ENCODE measurements around the gene ZNF536. TPM values are rescaled to one million over a fixed set of nuclear protein-coding genes. Genes with fewer than 3 reads are reported as not detected.

Gene ZNF536
- polyA plus RNA-seq, 1 of the 3 experiments (the other 2 are of a cell fraction) = 0.41 TPM

- Histone ChIP-seq H3K9ac (no peak overlapping the region), H3K9me3 (no peaks in the 10 kb centered on the region), H3K4me1 (ENCODE audit: control insufficient read depth in 1 of 2, insufficient read depth in 2 of 2, low read depth in 1 of 2, low read length in 1 of 2) (peaks cover 0 to 18% of the 10 kb centered on the region in 2 experiments; a peak in 3 of 4 replicates), H3K79me2 (ENCODE audit: insufficient read depth) (no peaks in the 10 kb centered on the region), H3K36me3 (replicated peaks in 1 of 2; ENCODE audit: control insufficient read depth in 1 of 2, insufficient read depth in 2 of 2, low read length in 1 of 2) (no peaks in the 10 kb centered on the region), H3K4me2 (no peak overlapping the region), H3F3A (replicated peaks; ENCODE audit: insufficient read depth) (no peaks in the 10 kb centered on the region), H3K4me3 (ENCODE audit: low read depth in 2 of 2, low read length in 1 of 2) (no peak overlapping the region), H3K27ac (ENCODE audit: low read depth in 2 of 2, low read length in 1 of 2) (no peak overlapping the region), H2AFZ (ENCODE audit: low read depth) (no peak overlapping the region), H4K20me1 (ENCODE audit: insufficient read depth) (no peaks in the 10 kb centered on the region), H3K27me3 (ENCODE audit: insufficient read depth) (no peaks in the 10 kb centered on the region), H3K9me2 (no peaks in the 10 kb centered on the region)
- DNase-seq = no peak
- TF ChIP-seq NRF1 (IDR thresholded peaks at IDR 0.05; ENCODE audit: low read depth, low read length) = no peak
- no peak for TF ChIP-seq EZH2phosphoT487 (IDR thresholded peaks at IDR 0.05; ENCODE audit: borderline replicate concordance, low read depth)
- TF ChIP-seq USF2 (IDR thresholded peaks at IDR 0.05; ENCODE audit: borderline replicate concordance, low read depth, low read length) = no peak
- no peak for TF ChIP-seq JUND (IDR thresholded peaks at IDR 0.05)
- TF ChIP-seq ELF1 (IDR thresholded peaks at IDR 0.05) = no peak
- no peak for TF ChIP-seq ZBTB33 (IDR thresholded peaks at IDR 0.05; ENCODE audit: borderline replicate concordance, low read depth)
- no peak for TF ChIP-seq POLR2AphosphoS5 (IDR thresholded peaks at IDR 0.05; ENCODE audit: low read depth, low read length)
- no peak for TF ChIP-seq SMC3 (IDR thresholded peaks at IDR 0.05; ENCODE audit: low read depth, low read length)
- TF ChIP-seq GATA2 (CRISPR knock-in tag; IDR thresholded peaks at IDR 0.05) = no peak
- TF ChIP-seq RFX5 (IDR thresholded peaks at IDR 0.05; ENCODE audit: low read length) = no peak
- no peak for TF ChIP-seq CHD2 (IDR thresholded peaks at IDR 0.05; ENCODE audit: low read length, partially characterized antibody)
- TF ChIP-seq IRF3 (IDR thresholded peaks at IDR 0.05; ENCODE audit: low read depth, low read length) = no peak
- TF ChIP-seq REST (IDR thresholded peaks at IDR 0.05; ENCODE audit: low read depth, low read length) = no peak
- TF ChIP-seq MAX (IDR thresholded peaks at IDR 0.05; ENCODE audit: low read depth) = no peak
- TF ChIP-seq MEF2A (IDR thresholded peaks at IDR 0.05; ENCODE audit: borderline replicate concordance, low read depth) = no peak
- no peak for TF ChIP-seq NFIC (IDR thresholded peaks at IDR 0.05; ENCODE audit: borderline replicate concordance)
- no peak for TF ChIP-seq PBX3 (IDR thresholded peaks at IDR 0.05)
- WGBS (ENCODE audit: low lambda C conversion rate) = 20% methylated on average over 3 of the region's 3 CpGs
- CTCF ChIA-PET = no interaction called here
- POLR2A ChIA-PET = interaction anchor here (0.6 kb wide), 1 partner anchor 18 kb away, joined by 3 read pairs; no protein-coding TSS in a partner anchor
These were observed 29.3 kb upstream of the ZNF536 start for GRCh38 chr19:30342901-30343300.
